ENCODE results near the gene SLC27A4. TPM values are rescaled to one million over a fixed set of nuclear protein-coding genes. Genes with fewer than 3 reads are reported as not detected.

SLC27A4 gene
- total RNA-seq, 1 experiment from 2014 or later = 18.8 TPM

DNA sequence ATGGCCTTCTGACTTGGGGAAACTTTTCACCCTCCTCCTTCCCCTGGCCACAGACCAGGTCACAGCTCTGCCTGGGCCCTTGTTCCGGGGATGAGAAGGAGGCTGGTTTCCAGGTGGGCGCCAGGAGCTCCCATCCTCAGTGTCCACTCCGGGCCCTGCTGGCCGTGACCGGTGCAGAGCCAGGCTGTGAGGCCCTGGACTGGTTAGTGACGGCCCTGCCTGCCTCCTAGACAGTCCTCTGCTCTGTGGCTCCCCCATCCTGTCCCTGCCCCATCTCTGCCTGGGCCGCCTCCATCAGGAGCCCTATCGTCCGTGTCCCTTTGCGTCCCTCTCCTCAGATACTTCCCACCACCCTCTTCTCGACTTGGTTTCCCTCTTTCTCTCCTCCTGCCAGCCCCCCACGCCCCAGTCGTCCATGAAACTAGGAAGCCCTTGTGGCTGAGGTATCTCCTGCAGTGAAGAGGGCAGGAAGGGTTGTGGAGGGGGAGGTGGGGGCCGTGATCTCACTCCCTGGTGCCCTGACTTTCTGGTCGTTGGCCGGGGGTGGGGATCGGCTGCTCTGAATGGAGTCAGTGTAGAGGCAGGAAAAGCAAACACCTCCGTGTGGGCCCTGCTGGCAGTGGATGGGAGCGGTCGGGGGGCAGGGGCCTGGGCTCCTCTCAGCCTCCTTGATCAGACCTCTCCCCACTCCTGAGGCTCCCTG lies 64.9 kb downstream of the SLC27A4 start:
- ChIA-PET POLR2A (no interaction called here), CTCF (no interaction called here)
- Mint-ChIP-seq H3K36me3 (ENCODE audit: insufficient read depth, unreplicated experiment) (no peaks in the 10 kb centered on the region), H3K9me3 (ENCODE audit: unreplicated experiment) (no peaks in the 10 kb centered on the region), H3K27me3 (ENCODE audit: insufficient read depth, unreplicated experiment) (no peaks in the 10 kb centered on the region), H3K4me1 (ENCODE audit: insufficient read depth, unreplicated experiment) (no peaks in the 10 kb centered on the region), H3K27ac (ENCODE audit: low read depth, unreplicated experiment) (no peak overlapping the region), H3K4me3 (ENCODE audit: unreplicated experiment) (no peak overlapping the region)
- BruUV-seq (replicated peaks) = no TSS peak
- TF ChIP-seq, protein P1, sequence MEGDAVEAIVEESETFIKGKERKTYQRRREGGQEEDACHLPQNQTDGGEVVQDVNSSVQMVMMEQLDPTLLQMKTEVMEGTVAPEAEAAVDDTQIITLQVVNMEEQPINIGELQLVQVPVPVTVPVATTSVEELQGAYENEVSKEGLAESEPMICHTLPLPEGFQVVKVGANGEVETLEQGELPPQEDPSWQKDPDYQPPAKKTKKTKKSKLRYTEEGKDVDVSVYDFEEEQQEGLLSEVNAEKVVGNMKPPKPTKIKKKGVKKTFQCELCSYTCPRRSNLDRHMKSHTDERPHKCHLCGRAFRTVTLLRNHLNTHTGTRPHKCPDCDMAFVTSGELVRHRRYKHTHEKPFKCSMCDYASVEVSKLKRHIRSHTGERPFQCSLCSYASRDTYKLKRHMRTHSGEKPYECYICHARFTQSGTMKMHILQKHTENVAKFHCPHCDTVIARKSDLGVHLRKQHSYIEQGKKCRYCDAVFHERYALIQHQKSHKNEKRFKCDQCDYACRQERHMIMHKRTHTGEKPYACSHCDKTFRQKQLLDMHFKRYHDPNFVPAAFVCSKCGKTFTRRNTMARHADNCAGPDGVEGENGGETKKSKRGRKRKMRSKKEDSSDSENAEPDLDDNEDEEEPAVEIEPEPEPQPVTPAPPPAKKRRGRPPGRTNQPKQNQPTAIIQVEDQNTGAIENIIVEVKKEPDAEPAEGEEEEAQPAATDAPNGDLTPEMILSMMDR (IDR thresholded peaks at IDR 0.05; ENCODE audit: unreplicated experiment) = no peak
- intact Hi-C loops (cut with micrococcal nuclease) = no loop called here
- DNase-seq (ENCODE audit: unreplicated experiment) = no peak

GRCh38 chr9:128405780-128406171 lies 65.4 kb downstream of the SLC27A4 start:
- intact Hi-C loops (cut with micrococcal nuclease) = no loop called here
- ChIA-PET CTCF (interaction anchor here (0.9 to 1.0 kb wide), 2 partner anchors 14 to 43 kb away, joined by 4 to 8 read pairs; no protein-coding TSS in a partner anchor), POLR2A (interaction anchor here (0.6 kb wide), 1 partner anchor 35 kb away, joined by 3 read pairs; no protein-coding TSS in a partner anchor)
- Mint-ChIP-seq H3K4me1 (ENCODE audit: insufficient read depth, unreplicated experiment) (no peaks in the 10 kb centered on the region), H3K27me3 (ENCODE audit: insufficient read depth, unreplicated experiment) (no peaks in the 10 kb centered on the region), H3K27ac (ENCODE audit: low read depth, unreplicated experiment) (no peak overlapping the region), H3K4me3 (ENCODE audit: unreplicated experiment) (no peak overlapping the region), H3K36me3 (ENCODE audit: insufficient read depth, unreplicated experiment) (no peaks in the 10 kb centered on the region), H3K9me3 (ENCODE audit: unreplicated experiment) (no peaks in the 10 kb centered on the region)
- TF ChIP-seq, protein P1 (IDR thresholded peaks at IDR 0.05; ENCODE audit: unreplicated experiment) = no peak
- BruUV-seq (replicated peaks) = no TSS peak
- no peak for DNase-seq (ENCODE audit: unreplicated experiment)

- BruUV-seq (replicated peaks) = no TSS peak
- CTCF ChIA-PET = interaction anchor here (0.6 to 1.8 kb wide), 7 partner anchors 11 to 228 kb away, joined by 3 to 5 read pairs (median 4); no protein-coding TSS in a partner anchor
- DNase-seq (ENCODE audit: unreplicated experiment) = no peak
- TF ChIP-seq, protein P1 (IDR thresholded peaks at IDR 0.05; ENCODE audit: unreplicated experiment) = no peak
- H3K27ac Mint-ChIP-seq (ENCODE audit: low read depth, unreplicated experiment) = no peak overlapping the region
- H3K36me3 Mint-ChIP-seq (ENCODE audit: insufficient read depth, unreplicated experiment) = no peaks in the 10 kb centered on the region
- H3K9me3 Mint-ChIP-seq (ENCODE audit: unreplicated experiment) = no peaks in the 10 kb centered on the region
- H3K27me3 Mint-ChIP-seq (ENCODE audit: insufficient read depth, unreplicated experiment) = no peaks in the 10 kb centered on the region
- no peak overlapping the region for H3K4me3 Mint-ChIP-seq (ENCODE audit: unreplicated experiment)
- POLR2A ChIA-PET = no interaction called here
- no peaks in the 10 kb centered on the region for H3K4me1 Mint-ChIP-seq (ENCODE audit: insufficient read depth, unreplicated experiment)
- intact Hi-C loops (cut with micrococcal nuclease) = no loop called here
Measured at GRCh38 chr9:128406848-128407391, 66.6 kb downstream of the SLC27A4 start.

DNA sequence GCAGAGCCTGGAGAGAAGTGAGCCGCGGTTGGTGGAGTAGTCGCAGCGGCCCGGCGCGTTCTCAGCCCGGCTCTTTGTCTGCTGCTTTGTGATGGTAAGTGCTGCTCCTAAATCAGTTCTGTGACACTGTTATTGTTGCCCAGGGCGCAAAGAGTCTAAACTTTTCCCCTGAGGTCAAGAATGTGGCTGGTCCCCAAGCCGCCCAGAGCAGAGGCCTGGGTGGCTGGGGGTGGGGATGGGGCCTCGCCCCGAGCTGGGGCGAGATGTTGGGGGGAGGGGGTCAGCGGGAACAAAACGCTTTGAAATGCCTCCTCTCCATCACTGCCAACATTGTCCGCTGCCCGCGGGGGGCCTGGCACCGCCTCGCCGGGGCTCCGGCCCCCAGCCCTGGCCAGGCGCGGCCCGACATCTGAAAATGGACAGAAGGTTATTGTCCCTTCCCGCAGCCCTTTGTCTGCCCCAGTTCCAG lies 68.7 kb downstream of the SLC27A4 start:
- Mint-ChIP-seq H3K4me3 (ENCODE audit: unreplicated experiment) (no peak overlapping the region), H3K27ac (ENCODE audit: low read depth, unreplicated experiment) (no peak overlapping the region), H3K4me1 (ENCODE audit: insufficient read depth, unreplicated experiment) (no peaks in the 10 kb centered on the region), H3K36me3 (ENCODE audit: insufficient read depth, unreplicated experiment) (no peaks in the 10 kb centered on the region), H3K9me3 (ENCODE audit: unreplicated experiment) (no peaks in the 10 kb centered on the region), H3K27me3 (ENCODE audit: insufficient read depth, unreplicated experiment) (peaks cover 7% of the 10 kb centered on the region)
- BruUV-seq (replicated peaks) = no TSS peak
- ChIA-PET POLR2A (no interaction called here), CTCF (no interaction called here)
- no peak for DNase-seq (ENCODE audit: unreplicated experiment)
- TF ChIP-seq, protein P1 (IDR thresholded peaks at IDR 0.05; ENCODE audit: unreplicated experiment) = no peak
- intact Hi-C loops (cut with micrococcal nuclease) = no loop called here
